HepG2 (cell line): ENCODE results near the gene GALNT10. TPM values are rescaled to one million over a fixed set of nuclear protein-coding genes. Genes with fewer than 3 reads are reported as not detected.

Source experiments
- ATF4 ChIP-seq, 2 experiments: fragments of 450-650 bp in 1 of 2; sonication (generic) in 1 of 2; formaldehyde crosslinking; IDR thresholded peaks; 2 replicates each; pipeline versions ENCODE4 v1.5.0 to v1.8.0; 2020 to 2022; ENCODE audit warnings: mild to moderate bottlenecking in 1 of 2, missing genetic modification reagents in 1 of 2
- CENPT ChIP-seq: sonication (generic); formaldehyde crosslinking; IDR thresholded peaks from 2 replicates; pipeline ENCODE4 v1.8.0; 2022; ENCODE audit warnings: low read depth, mild to moderate bottlenecking, moderate library complexity, missing genetic modification reagents
- DRAP1 ChIP-seq: IDR thresholded peaks from 2 replicates; pipeline ENCODE4 v1.6.1; 2016; ENCODE audit warnings: missing genetic modification reagents, missing compliant biosample characterization
- ELF3 ChIP-seq: IDR thresholded peaks from 2 replicates; pipeline ENCODE4 v1.6.1; 2016; ENCODE audit warnings: missing genetic modification reagents, missing compliant biosample characterization
- FOSL1 ChIP-seq: sonication (generic); formaldehyde crosslinking; IDR thresholded peaks from 2 replicates; pipeline ENCODE4 v1.9.0; 2021; ENCODE audit warnings: missing genetic modification reagents, borderline replicate concordance
- FOSL2 ChIP-seq: sonication (generic); formaldehyde crosslinking; IDR thresholded peaks from 2 replicates; pipeline ENCODE4 v1.4.0; 2020; ENCODE audit warnings: missing genetic modification reagents
- HMG20B ChIP-seq: conservative IDR thresholded peaks from 2 replicates; pipeline ENCODE4 v1.6.1; 2016; ENCODE audit warnings: missing genetic modification reagents, missing compliant biosample characterization
- MIER2 ChIP-seq: IDR thresholded peaks from 2 replicates; pipeline ENCODE4 v1.6.1; 2016; ENCODE audit warnings: missing biosample characterization, missing genetic modification reagents
- MYC ChIP-seq: sonication (generic); formaldehyde crosslinking; IDR thresholded peaks from 2 replicates; pipeline ENCODE4 v1.9.0; 2021; ENCODE audit warnings: missing genetic modification reagents, borderline replicate concordance
- POLR2G ChIP-seq: fragments of 200-400 bp; formaldehyde crosslinking; IDR thresholded peaks from 2 replicates; pipeline ENCODE4 v1.6.1; 2018; ENCODE audit warnings: mild to moderate bottlenecking, low read depth, low read length, moderate library complexity
- RAD51 ChIP-seq: fragments of 450-650 bp; IDR thresholded peaks from 2 replicates; pipeline ENCODE4 v1.6.1; 2016; ENCODE audit warnings: borderline replicate concordance
- RCOR2 ChIP-seq: IDR thresholded peaks from 2 replicates; pipeline ENCODE4 v1.6.1; 2016; ENCODE audit warnings: missing biosample characterization, missing genetic modification reagents
- RFXAP ChIP-seq: sonication (generic); formaldehyde crosslinking; IDR thresholded peaks from 2 replicates; pipeline ENCODE4 v1.4.0; 2020; ENCODE audit warnings: missing genetic modification reagents, borderline replicate concordance
- SOX13 ChIP-seq, 3 experiments: fragments of 450-650 bp in 1 of 3; sonication (generic) in 1 of 3; formaldehyde crosslinking in 1 of 3; IDR thresholded peaks in 2 of 3; conservative IDR thresholded peaks in 1 of 3; 2 replicates each; pipeline versions ENCODE4 v1.5.0 to v1.6.1; 2016 to 2020; ENCODE audit warnings: antibody characterized with exemption in 1 of 3, mild to moderate bottlenecking in 1 of 3, missing compliant biosample characterization in 1 of 3, missing genetic modification reagents in 1 of 3, moderate library complexity in 1 of 3
- SOX5 ChIP-seq: IDR thresholded peaks from 2 replicates; pipeline ENCODE4 v1.6.1; 2016; ENCODE audit warnings: borderline replicate concordance
- WIZ ChIP-seq: sonication (generic); formaldehyde crosslinking; IDR thresholded peaks from 2 replicates; pipeline ENCODE4 v1.5.1; 2020; ENCODE audit warnings: mild to moderate bottlenecking, missing genetic modification reagents
- YY1 ChIP-seq: IDR thresholded peaks from 2 replicates; pipeline ENCODE4 v1.6.1; 2011; ENCODE audit warnings: low read length, low read depth, moderate library complexity, mild to moderate bottlenecking; ENCODE audit not compliant: insufficient read depth, insufficient replicate concordance
- ZKSCAN8 ChIP-seq: IDR thresholded peaks from 2 replicates; pipeline ENCODE4 v1.6.1; 2016; ENCODE audit warnings: borderline replicate concordance, missing genetic modification reagents, missing compliant biosample characterization
- ZMYM2 ChIP-seq: sonication (generic); formaldehyde crosslinking; IDR thresholded peaks from 2 replicates; pipeline ENCODE4 v1.8.0; 2022; ENCODE audit warnings: mild to moderate bottlenecking, missing genetic modification reagents
- ZNF281 ChIP-seq: sonication (generic); formaldehyde crosslinking; IDR thresholded peaks from 2 replicates; pipeline ENCODE4 v1.4.0; 2020; ENCODE audit warnings: missing genetic modification reagents, borderline replicate concordance
- ZNF605 ChIP-seq: sonication (generic); formaldehyde crosslinking; IDR thresholded peaks from 2 replicates; pipeline ENCODE4 v1.8.0; 2022; ENCODE audit warnings: mild to moderate bottlenecking, missing genetic modification reagents
- ZNF747 ChIP-seq: sonication (generic); formaldehyde crosslinking; IDR thresholded peaks from 2 replicates; pipeline ENCODE4 v1.8.1; 2023; ENCODE audit warnings: missing genetic modification reagents, mild to moderate bottlenecking, borderline replicate concordance
- ZNF761 ChIP-seq: sonication (generic); formaldehyde crosslinking; conservative IDR thresholded peaks from 2 replicates; pipeline ENCODE4 v1.4.0; 2020; ENCODE audit warnings: mild to moderate bottlenecking, missing genetic modification reagents
- ZNF83 ChIP-seq: sonication (generic); formaldehyde crosslinking; IDR thresholded peaks from 2 replicates; pipeline ENCODE4 v1.4.0; 2020; ENCODE audit warnings: missing genetic modification reagents, mild to moderate bottlenecking, borderline replicate concordance
- ZSCAN21 ChIP-seq: sonication (generic); formaldehyde crosslinking; IDR thresholded peaks from 2 replicates; pipeline ENCODE4 v1.8.0; 2022; ENCODE audit warnings: mild to moderate bottlenecking, missing genetic modification reagents, moderate library complexity, borderline replicate concordance
- ZSCAN22 ChIP-seq: sonication (generic); formaldehyde crosslinking; IDR thresholded peaks from 2 replicates; pipeline ENCODE4 v1.4.0; 2020; ENCODE audit warnings: mild to moderate bottlenecking, missing genetic modification reagents
- polyA plus RNA-seq, 8 experiments: library from polyadenylated mRNA; depleted of rRNA in 3 of 8; stranded (reverse) in 7 of 8; unstranded in 1 of 8; fragments of >200 nt; fragmentation: Illumina TruSeq in 4 of 8; extraction: Trizol in 4 of 8; gene quantifications; 2 replicates each; pipeline versions ENCODE4 v1.2.1 to v1.2.3, GENCODE V29; 2011 to 2016; ENCODE audit warnings: low read depth in 4 of 8, missing spikeins in 1 of 8, mixed read lengths in 1 of 8; ENCODE audit not compliant: insufficient read depth in 1 of 8
- total RNA-seq, 5 experiments: library from RNA; depleted of rRNA; stranded (reverse); fragments of >200 nt; fragmentation: Illumina TruSeq; extraction: Trizol; gene quantifications; 2 replicates each; pipeline ENCODE4 v1.2.3, GENCODE V29; 2016; ENCODE audit warnings: low read depth in 1 of 5
- TF ChIP-seq, protein P1 (sequence below): IDR thresholded peaks from 2 replicates; pipeline ENCODE4 v1.6.1; 2016; ENCODE audit warnings: mild to moderate bottlenecking

GALNT10 gene
- total and polyA plus RNA-seq, 2 of the 13 experiments (the other 11 are each of a cell fraction or from before 2014, with no cell fraction given): 8.1 to 11.2 TPM

- TF ChIP-seq ZNF281 (CRISPR knock-in tag) (no peak), FOSL2 (CRISPR knock-in tag) (peak; percentile 98), WIZ (CRISPR knock-in tag) (no peak), ATF4 (CRISPR knock-in tag; IDR thresholded peaks at IDR 0.05) (peak in 1 of 2 experiments; percentile 35; a peak in 1 of 4 replicates), POLR2G (no peak), RCOR2 (CRISPR knock-in tag) (peak; percentile 64; the same call in 1 of the 2 replicates), ZSCAN22 (no peak), ZMYM2 (CRISPR knock-in tag) (no peak), HMG20B (no peak), ELF3 (CRISPR knock-in tag) (peak; percentile 56), MIER2 (CRISPR knock-in tag) (no peak), ZNF747 (CRISPR knock-in tag) (no peak), ZNF605 (CRISPR knock-in tag) (no peak), ZNF761 (no peak), ZSCAN21 (CRISPR knock-in tag) (no peak), RFXAP (CRISPR knock-in tag) (no peak), CENPT (CRISPR knock-in tag) (no peak), ZKSCAN8 (CRISPR knock-in tag) (no peak), SOX5 (peak; percentile 47; the same call in 1 of the 2 replicates), DRAP1 (no peak), FOSL1 (CRISPR knock-in tag) (peak; percentile 70; the same call in 1 of the 2 replicates), ZNF83 (CRISPR knock-in tag) (no peak), SOX13 (IDR thresholded peaks at IDR 0.05) (no peak), SOX13 (CRISPR knock-in tag; conservative IDR thresholded peaks at IDR 0.05 in 1 of 2, IDR thresholded peaks at IDR 0.05 in 1 of 2) (peak in 1 of 2 experiments; percentile 47; a peak in 1 of 4 replicates), MYC (CRISPR knock-in tag) (no peak), RAD51 (no peak), YY1 (no peak)
- TF ChIP-seq, protein P1, sequence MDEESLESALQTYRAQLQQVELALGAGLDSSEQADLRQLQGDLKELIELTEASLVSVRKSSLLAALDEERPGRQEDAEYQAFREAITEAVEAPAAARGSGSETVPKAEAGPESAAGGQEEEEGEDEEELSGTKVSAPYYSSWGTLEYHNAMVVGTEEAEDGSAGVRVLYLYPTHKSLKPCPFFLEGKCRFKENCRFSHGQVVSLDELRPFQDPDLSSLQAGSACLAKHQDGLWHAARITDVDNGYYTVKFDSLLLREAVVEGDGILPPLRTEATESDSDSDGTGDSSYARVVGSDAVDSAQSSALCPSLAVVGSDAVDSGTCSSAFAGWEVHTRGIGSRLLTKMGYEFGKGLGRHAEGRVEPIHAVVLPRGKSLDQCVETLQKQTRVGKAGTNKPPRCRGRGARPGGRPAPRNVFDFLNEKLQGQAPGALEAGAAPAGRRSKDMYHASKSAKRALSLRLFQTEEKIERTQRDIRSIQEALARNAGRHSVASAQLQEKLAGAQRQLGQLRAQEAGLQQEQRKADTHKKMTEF: peak; percentile 23; the same call in 1 of the 2 replicates
These were observed 274.6 kb downstream of the GALNT10 start (continued) for GRCh38 chr5:154465169-154465568.
